Karpas-422 (cell line): ENCODE measurements around the gene DDX17. TPM values are rescaled to one million over a fixed set of nuclear protein-coding genes. Genes with fewer than 3 reads are reported as not detected.

Experiments used
- DNase-seq: peaks from one replicate; pipeline ENCODE4 v3.0.0-alpha.2; 2015
- H2AFZ ChIP-seq: fragments of 200-600 bp; sonication (generic); 2 replicates; pipeline ENCODE4 v1.6.1; 2014; ENCODE audit warnings: antibody characterized with exemption, low read length, mixed read lengths
- H3K27ac ChIP-seq: fragments of 200-600 bp; sonication (generic); 2 replicates; pipeline ENCODE4 v1.5.1; 2014; ENCODE audit warnings: mild to moderate bottlenecking, low read length, moderate library complexity
- H3K27me3 ChIP-seq: fragments of 200-600 bp; sonication (generic); 2 replicates; pipeline ENCODE4 v1.6.1; 2014; ENCODE audit warnings: low read length, mixed read lengths
- H3K36me3 ChIP-seq: fragments of 200-600 bp; sonication (generic); 2 replicates; pipeline ENCODE4 v1.6.1; 2014; ENCODE audit warnings: low read length, mixed read lengths; ENCODE audit not compliant: insufficient read depth
- H3K4me1 ChIP-seq: fragments of 200-600 bp; sonication (generic); 2 replicates; pipeline ENCODE4 v1.6.1; 2014; ENCODE audit warnings: mild to moderate bottlenecking, low read length, mixed read lengths
- H3K4me2 ChIP-seq: fragments of 200-600 bp; sonication (generic); 2 replicates; pipeline ENCODE4 v1.6.1; 2014; ENCODE audit warnings: low read length, low read depth, mild to moderate bottlenecking; ENCODE audit not compliant: poor library complexity, severe bottlenecking
- H3K4me3 ChIP-seq: fragments of 200-600 bp; sonication (generic); 2 replicates; pipeline ENCODE4 v1.5.1; 2014; ENCODE audit warnings: mild to moderate bottlenecking, antibody characterized with exemption, low read length, mixed read lengths
- H3K79me2 ChIP-seq: fragments of 200-600 bp; sonication (generic); 2 replicates; pipeline ENCODE4 v1.6.1; 2014; ENCODE audit warnings: mild to moderate bottlenecking, low read length, mixed read lengths
- H3K9ac ChIP-seq: fragments of 200-600 bp; sonication (generic); 2 replicates; pipeline ENCODE4 v1.6.0; 2014; ENCODE audit warnings: low read length
- H3K9me2 ChIP-seq: fragments of 200-600 bp; sonication (generic), shearing (Covaris generic); replicated peaks from 2 replicates; pipeline ENCODE4 v1.6.0; 2014; ENCODE audit warnings: mild to moderate bottlenecking, low read length, moderate library complexity; ENCODE audit not compliant: insufficient read depth
- H3K9me3 ChIP-seq: fragments of 300-700, 200-600 bp; sonication (generic); 2 replicates; pipeline ENCODE4 v1.6.1; 2014; ENCODE audit warnings: low read length, mixed read lengths
- H4K20me1 ChIP-seq: fragments of 200-600 bp; sonication (generic); 2 replicates; pipeline ENCODE4 v1.6.1; 2014; ENCODE audit warnings: mild to moderate bottlenecking, antibody characterized with exemption, low read length, low read depth; ENCODE audit not compliant: insufficient read depth
- total RNA-seq: library from RNA; depleted of rRNA; stranded (reverse); fragments of >200 nt; shearing (Covaris generic); gene quantifications from 2 replicates; pipeline ENCODE4 v1.2.3, GENCODE V29; 2014; ENCODE audit warnings: low replicate concordance

DDX17 gene
- total RNA-seq, 1 experiment from 2014 or later = 465 TPM

GRCh38 chr22:38523029-38523428 is 16.9 kb upstream of the DDX17 start:
- Histone ChIP-seq H3K9me3 (no peaks in the 10 kb centered on the region), H3K79me2 (no peaks in the 10 kb centered on the region), H3K4me1 (peaks cover 3% of the 10 kb centered on the region; the same call in 1 of the 2 replicates), H3K4me2 (no peak overlapping the region), H3K27ac (no peak overlapping the region), H3K27me3 (no peaks in the 10 kb centered on the region), H3K4me3 (no peak overlapping the region), H4K20me1 (no peaks in the 10 kb centered on the region), H2AFZ (no peak overlapping the region), H3K9ac (no peak overlapping the region), H3K9me2 (no peaks in the 10 kb centered on the region), H3K36me3 (no peaks in the 10 kb centered on the region)
- DNase-seq = no peak

- no peak for DNase-seq
- no peaks in the 10 kb centered on the region for H3K9me3 ChIP-seq
- no peaks in the 10 kb centered on the region for H3K36me3 ChIP-seq
- H3K79me2 ChIP-seq = no peaks in the 10 kb centered on the region
- no peaks in the 10 kb centered on the region for H4K20me1 ChIP-seq
- H2AFZ ChIP-seq = no peak overlapping the region
- H3K27ac ChIP-seq = no peak overlapping the region
- peaks cover 3% of the 10 kb centered on the region; the same call in 1 of the 2 replicates for H3K4me1 ChIP-seq
- H3K4me3 ChIP-seq = no peak overlapping the region
- no peaks in the 10 kb centered on the region for H3K27me3 ChIP-seq
- H3K4me2 ChIP-seq = no peak overlapping the region
- no peaks in the 10 kb centered on the region for H3K9me2 ChIP-seq
- no peak overlapping the region for H3K9ac ChIP-seq
These were observed 13.5 kb upstream of the DDX17 start for GRCh38 chr22:38519453-38520250.

- no peak overlapping the region for H2AFZ ChIP-seq
- H3K9me3 ChIP-seq = no peaks in the 10 kb centered on the region
- H3K9ac ChIP-seq = no peak overlapping the region
- no peaks in the 10 kb centered on the region for H3K79me2 ChIP-seq
- peaks cover 3% of the 10 kb centered on the region; the same call in 1 of the 2 replicates for H3K4me1 ChIP-seq
- no peak overlapping the region for H3K4me3 ChIP-seq
- no peaks in the 10 kb centered on the region for H3K27me3 ChIP-seq
- no peaks in the 10 kb centered on the region for H4K20me1 ChIP-seq
- H3K9me2 ChIP-seq = no peaks in the 10 kb centered on the region
- no peaks in the 10 kb centered on the region for H3K36me3 ChIP-seq
- DNase-seq = no peak
- H3K4me2 ChIP-seq = no peak overlapping the region
- no peak overlapping the region for H3K27ac ChIP-seq
These were observed 12.5 kb upstream of the DDX17 start for GRCh38 chr22:38518620-38519019.

- H3K4me1 ChIP-seq = no peaks in the 10 kb centered on the region
- no peaks in the 10 kb centered on the region for H3K27me3 ChIP-seq
- no peak overlapping the region for H3K27ac ChIP-seq
- H2AFZ ChIP-seq = no peak overlapping the region
- H3K9me3 ChIP-seq = no peaks in the 10 kb centered on the region
- no peaks in the 10 kb centered on the region for H3K79me2 ChIP-seq
- peak; percentile 67 for DNase-seq
- no peaks in the 10 kb centered on the region for H3K36me3 ChIP-seq
- H3K9ac ChIP-seq = no peak overlapping the region
- no peak overlapping the region for H3K4me2 ChIP-seq
- H3K4me3 ChIP-seq = no peak overlapping the region
- no peaks in the 10 kb centered on the region for H4K20me1 ChIP-seq
- no peaks in the 10 kb centered on the region for H3K9me2 ChIP-seq
These were observed 7.0 kb upstream of the DDX17 start for GRCh38 chr22:38513063-38513462.

- Histone ChIP-seq H3K4me1 (peaks cover 8% of the 10 kb centered on the region), H3K9me3 (no peaks in the 10 kb centered on the region), H3K27me3 (no peaks in the 10 kb centered on the region), H2AFZ (no peak overlapping the region), H3K27ac (no peak overlapping the region), H3K4me2 (no peak overlapping the region), H3K9me2 (no peaks in the 10 kb centered on the region), H4K20me1 (no peaks in the 10 kb centered on the region), H3K36me3 (no peaks in the 10 kb centered on the region), H3K9ac (no peak overlapping the region), H3K79me2 (peaks cover 6% of the 10 kb centered on the region), H3K4me3 (no peak overlapping the region)
- no peak for DNase-seq
These were observed 4.4 kb upstream of the DDX17 start for GRCh38 chr22:38510416-38510970.

- H3K27me3 ChIP-seq = no peaks in the 10 kb centered on the region
- H2AFZ ChIP-seq = no peak overlapping the region
- peak; percentile 72 for DNase-seq
- peak overlapping the region; percentile 79 for H3K4me3 ChIP-seq
- H4K20me1 ChIP-seq = peaks cover 31% of the 10 kb centered on the region
- H3K9ac ChIP-seq = peak overlapping the region; percentile 99
- peak overlapping the region; percentile 91 for H3K27ac ChIP-seq
- no peaks in the 10 kb centered on the region for H3K9me2 ChIP-seq
- H3K9me3 ChIP-seq = no peaks in the 10 kb centered on the region
- peaks cover 38% of the 10 kb centered on the region for H3K4me1 ChIP-seq
- peaks cover 53% of the 10 kb centered on the region for H3K79me2 ChIP-seq
- peaks cover 41% of the 10 kb centered on the region for H3K36me3 ChIP-seq
- H3K4me2 ChIP-seq = peak overlapping the region; percentile 84
These were observed 482 bp downstream of the DDX17 start for GRCh38 chr22:38505541-38506117.

GRCh38 chr22:38504731-38505540 is 1.2 kb downstream of the DDX17 start:
- H3K4me2 ChIP-seq = peak overlapping the region; percentile 84
- no peaks in the 10 kb centered on the region for H3K9me2 ChIP-seq
- H3K9me3 ChIP-seq = no peaks in the 10 kb centered on the region
- H3K36me3 ChIP-seq = peaks cover 46% of the 10 kb centered on the region
- peak overlapping the region; percentile 79 for H3K4me3 ChIP-seq
- DNase-seq = peak; percentile 63
- no peaks in the 10 kb centered on the region for H3K27me3 ChIP-seq
- H3K79me2 ChIP-seq = peaks cover 55% of the 10 kb centered on the region
- peaks cover 31% of the 10 kb centered on the region for H4K20me1 ChIP-seq
- peaks cover 38% of the 10 kb centered on the region for H3K4me1 ChIP-seq
- no peak overlapping the region for H2AFZ ChIP-seq
- H3K9ac ChIP-seq = peak overlapping the region; percentile 99
- H3K27ac ChIP-seq = peak overlapping the region; percentile 91

GRCh38 chr22:38503021-38503420 is 3.1 kb downstream of the DDX17 start:
- no peak overlapping the region for H3K4me3 ChIP-seq
- no peak overlapping the region for H3K9ac ChIP-seq
- peaks cover 38% of the 10 kb centered on the region for H3K4me1 ChIP-seq
- H3K79me2 ChIP-seq = peaks cover 71% of the 10 kb centered on the region
- peaks cover 31% of the 10 kb centered on the region for H4K20me1 ChIP-seq
- no peak overlapping the region for H2AFZ ChIP-seq
- H3K36me3 ChIP-seq = peaks cover 63% of the 10 kb centered on the region
- H3K9me2 ChIP-seq = no peaks in the 10 kb centered on the region
- H3K27me3 ChIP-seq = no peaks in the 10 kb centered on the region
- H3K9me3 ChIP-seq = no peaks in the 10 kb centered on the region
- no peak for DNase-seq
- no peak overlapping the region for H3K27ac ChIP-seq
- peak overlapping the region; percentile 84 for H3K4me2 ChIP-seq
